ENCODE results near the gene DDR2.
"Not testable (repeated sequence)": the region's sequence is repeated elsewhere in the genome, so short reads cannot be mapped to it uniquely, and the experiment has no call there.

Gene DDR2

DNA sequence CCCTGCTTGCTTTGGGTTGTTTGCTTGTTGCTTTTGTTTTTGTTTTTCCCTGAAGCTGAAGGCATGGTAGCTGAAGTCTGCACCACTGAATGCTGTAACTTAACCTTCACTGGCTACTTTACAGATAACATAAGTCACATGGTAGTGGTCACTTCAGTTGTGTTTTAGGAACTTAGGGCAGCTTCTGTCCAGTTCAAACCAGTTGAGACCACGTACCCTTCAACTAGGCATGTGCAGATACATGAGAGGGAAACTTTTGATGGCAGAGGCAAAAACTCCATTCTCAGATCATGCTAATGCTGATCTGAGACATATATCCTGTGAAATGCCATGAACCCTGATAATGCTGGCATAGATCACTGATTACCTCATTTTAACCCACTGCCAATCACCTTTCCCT lies 186.4 kb downstream of the DDR2 start:
- H3K36me3 ChIP-seq (ENCODE audit: control insufficient read depth, insufficient read depth, low read length); H3K9ac ChIP-seq (ENCODE audit: low read length); H3K4me3 ChIP-seq (ENCODE audit: low read length); H3K9me3 ChIP-seq (ENCODE audit: control insufficient read depth, low read length): not testable (repeated sequence)
- peaks cover 10% of the 10 kb centered on the region for H3K27me3 ChIP-seq (ENCODE audit: control insufficient read depth, insufficient read depth, low read length)
- peaks cover 12% of the 10 kb centered on the region for H3K4me1 ChIP-seq (ENCODE audit: control insufficient read depth, insufficient read depth, low read length)

DNA sequence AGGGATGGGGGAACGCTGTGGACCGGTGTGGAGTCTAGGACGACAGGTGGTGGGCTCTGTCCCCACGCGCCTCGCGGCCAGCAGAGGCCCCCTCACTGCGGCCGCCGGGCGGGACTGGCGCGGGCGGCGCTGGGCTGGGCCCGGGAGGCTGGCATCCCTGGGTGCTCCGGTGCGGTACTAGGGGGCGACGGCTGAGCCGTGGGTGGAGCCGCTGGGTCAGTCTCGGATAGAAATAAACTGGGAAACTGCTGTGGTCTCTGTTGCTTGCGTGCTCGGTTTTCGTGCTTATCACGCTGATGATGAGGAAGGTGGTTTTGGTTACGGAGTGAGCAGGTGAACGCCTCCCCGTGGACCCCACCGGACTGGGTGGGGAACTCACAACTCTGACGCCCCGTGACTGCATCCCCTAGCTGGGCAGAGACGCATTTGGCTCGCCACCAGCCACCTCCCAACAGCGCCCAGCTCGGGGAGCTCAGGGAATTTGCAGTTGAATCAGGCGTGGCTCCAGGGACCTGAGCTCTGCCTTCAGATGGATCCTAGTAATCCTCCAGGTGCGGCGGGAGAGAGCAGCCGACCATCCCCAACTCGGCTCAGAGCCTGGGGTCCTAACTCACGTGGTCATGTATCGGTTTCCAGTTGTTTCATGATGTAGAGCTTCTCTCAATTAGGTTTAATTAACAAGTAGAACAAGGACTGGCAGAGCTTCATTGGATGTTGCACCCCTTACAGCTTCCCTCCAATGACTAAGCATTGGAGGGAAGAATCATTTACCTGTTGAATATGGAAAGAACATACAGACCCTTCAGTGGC lies 190.3 kb downstream of the DDR2 start:
- peaks cover 12% of the 10 kb centered on the region for H3K4me1 ChIP-seq (ENCODE audit: control insufficient read depth, insufficient read depth, low read length)
- H3K9ac ChIP-seq (ENCODE audit: low read length): peak overlapping the region; percentile 4
- no peaks in the 10 kb centered on the region for H3K9me3 ChIP-seq (ENCODE audit: control insufficient read depth, low read length)
- peaks cover 16% of the 10 kb centered on the region for H3K27me3 ChIP-seq (ENCODE audit: control insufficient read depth, insufficient read depth, low read length)
- no peaks in the 10 kb centered on the region for H3K36me3 ChIP-seq (ENCODE audit: control insufficient read depth, insufficient read depth, low read length)
- H3K4me3 ChIP-seq (ENCODE audit: low read length): peak overlapping the region; percentile 28

DNA sequence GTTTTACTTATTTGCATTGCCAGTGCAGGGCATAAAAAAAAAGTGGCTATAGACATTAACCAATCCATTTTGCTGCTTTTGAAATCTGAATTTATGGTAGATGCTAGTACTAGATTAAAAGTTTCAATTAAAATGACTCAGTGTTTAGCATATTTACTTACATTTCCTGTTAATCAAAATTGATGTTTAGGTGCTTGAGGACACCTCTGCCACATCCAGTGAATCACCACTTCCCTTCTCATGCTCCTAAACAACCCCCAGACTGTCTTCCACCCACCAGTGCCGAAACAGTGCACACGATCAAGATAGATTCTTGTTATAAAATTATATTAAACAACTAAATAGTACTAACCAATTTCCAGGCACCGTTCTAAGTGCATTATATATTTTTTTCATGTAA lies 191.0 kb downstream of the DDR2 start:
- Histone ChIP-seq H3K4me3 (ENCODE audit: low read length) (no peak overlapping the region), H3K27me3 (ENCODE audit: control insufficient read depth, insufficient read depth, low read length) (peaks cover 16% of the 10 kb centered on the region), H3K36me3 (ENCODE audit: control insufficient read depth, insufficient read depth, low read length) (no peaks in the 10 kb centered on the region), H3K4me1 (ENCODE audit: control insufficient read depth, insufficient read depth, low read length) (peaks cover 12% of the 10 kb centered on the region), H3K9ac (ENCODE audit: low read length) (no peak overlapping the region), H3K9me3 (ENCODE audit: control insufficient read depth, low read length) (no peaks in the 10 kb centered on the region)

DNA sequence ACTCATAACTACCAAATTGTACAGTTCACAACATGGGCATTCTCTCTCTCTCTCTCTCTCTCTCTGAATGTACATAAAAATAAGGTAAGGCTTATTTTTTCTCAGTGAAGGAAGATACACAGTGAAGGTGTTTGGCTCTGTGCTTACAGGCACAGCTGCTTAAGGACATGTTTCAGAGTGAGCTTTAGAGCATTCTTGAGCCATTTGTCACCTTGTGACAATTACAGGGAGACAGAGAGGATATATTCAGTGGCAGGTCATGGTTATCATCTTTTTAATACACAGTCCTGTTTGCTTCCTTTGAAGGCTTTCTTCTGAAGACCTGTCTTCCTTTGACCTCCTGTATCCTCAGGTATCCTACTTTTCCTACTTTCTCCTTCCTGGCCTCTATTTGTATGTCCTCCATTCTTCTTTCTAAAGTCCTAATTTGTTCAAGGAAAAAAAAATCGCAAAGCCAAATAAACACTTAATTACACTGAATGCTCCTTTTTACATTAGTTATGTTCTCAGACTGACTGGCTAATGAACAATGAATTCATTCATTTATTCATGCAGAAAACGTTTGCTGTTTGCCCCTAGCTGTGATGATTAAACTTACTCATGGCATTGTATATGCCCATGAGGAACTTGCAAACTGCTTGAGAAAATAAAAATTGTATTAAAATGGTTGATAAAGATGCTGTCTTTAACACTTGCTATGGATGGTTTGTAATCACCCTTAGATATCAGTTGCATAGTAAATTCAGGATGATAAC lies 191.7 kb downstream of the DDR2 start:
- H3K9ac ChIP-seq (ENCODE audit: low read length): no peak overlapping the region
- no peaks in the 10 kb centered on the region for H3K36me3 ChIP-seq (ENCODE audit: control insufficient read depth, insufficient read depth, low read length)
- peaks cover 12% of the 10 kb centered on the region for H3K4me1 ChIP-seq (ENCODE audit: control insufficient read depth, insufficient read depth, low read length)

DNA sequence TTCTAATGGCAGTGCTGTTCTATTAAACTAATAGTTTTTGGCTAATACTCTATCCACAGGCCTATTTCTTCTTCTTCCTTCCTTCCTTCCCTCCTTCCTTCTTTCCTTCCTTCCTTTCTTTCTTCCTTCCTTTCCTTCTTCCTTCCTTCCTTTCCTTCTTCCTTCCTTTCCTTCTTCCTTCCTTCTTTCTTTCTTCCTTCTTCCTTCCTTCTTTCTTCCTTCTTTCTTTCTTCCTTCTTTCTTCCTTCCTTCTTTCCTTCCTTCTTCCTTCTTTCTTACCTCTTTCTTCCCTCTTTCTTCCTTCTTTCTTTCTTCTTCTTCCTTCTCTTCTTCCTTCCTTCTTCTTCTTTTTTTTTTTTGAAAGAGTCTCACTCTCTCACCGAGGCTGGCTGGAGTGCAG lies 197.0 kb downstream of the DDR2 start:
- H3K36me3 ChIP-seq (ENCODE audit: control insufficient read depth, insufficient read depth, low read length): no peaks in the 10 kb centered on the region
- no peaks in the 10 kb centered on the region for H3K4me1 ChIP-seq (ENCODE audit: control insufficient read depth, insufficient read depth, low read length)
- H3K9ac ChIP-seq (ENCODE audit: low read length): no peak overlapping the region
- no peak overlapping the region for H3K4me3 ChIP-seq (ENCODE audit: low read length)
- H3K27me3 ChIP-seq (ENCODE audit: control insufficient read depth, insufficient read depth, low read length): peaks cover 6% of the 10 kb centered on the region
- no peaks in the 10 kb centered on the region for H3K9me3 ChIP-seq (ENCODE audit: control insufficient read depth, low read length)

More for the DNA sequence above, 191.7 kb downstream of the DDR2 start:
- H3K4me3 ChIP-seq (ENCODE audit: low read length): no peak overlapping the region
- peaks cover 16% of the 10 kb centered on the region for H3K27me3 ChIP-seq (ENCODE audit: control insufficient read depth, insufficient read depth, low read length)
- H3K9me3 ChIP-seq (ENCODE audit: control insufficient read depth, low read length): no peaks in the 10 kb centered on the region

DNA sequence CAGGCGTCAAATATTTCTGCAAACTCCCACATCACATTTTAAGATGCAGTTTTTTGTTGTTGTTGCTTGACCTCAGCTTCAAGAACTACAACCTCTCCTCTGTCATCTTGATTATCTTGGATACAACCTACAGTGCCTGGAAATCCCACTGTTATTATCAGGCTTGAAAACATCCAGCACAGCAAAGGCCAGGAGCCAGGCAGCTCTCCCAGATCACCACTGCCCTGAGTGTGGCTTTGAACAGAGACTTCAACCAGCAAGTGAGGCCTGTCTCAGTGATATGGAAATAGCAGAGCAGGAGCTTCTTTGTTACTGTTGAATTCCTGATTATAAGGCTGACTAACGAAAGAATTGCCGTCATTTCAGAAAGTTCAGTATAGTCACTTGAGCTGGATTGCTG lies 200.2 kb downstream of the DDR2 start:
- Histone ChIP-seq H3K4me3 (ENCODE audit: low read length) (no peak overlapping the region), H3K27me3 (ENCODE audit: control insufficient read depth, insufficient read depth, low read length) (no peaks in the 10 kb centered on the region), H3K36me3 (ENCODE audit: control insufficient read depth, insufficient read depth, low read length) (no peaks in the 10 kb centered on the region), H3K9me3 (ENCODE audit: control insufficient read depth, low read length) (no peaks in the 10 kb centered on the region), H3K4me1 (ENCODE audit: control insufficient read depth, insufficient read depth, low read length) (no peaks in the 10 kb centered on the region), H3K9ac (ENCODE audit: low read length) (no peak overlapping the region)

DNA sequence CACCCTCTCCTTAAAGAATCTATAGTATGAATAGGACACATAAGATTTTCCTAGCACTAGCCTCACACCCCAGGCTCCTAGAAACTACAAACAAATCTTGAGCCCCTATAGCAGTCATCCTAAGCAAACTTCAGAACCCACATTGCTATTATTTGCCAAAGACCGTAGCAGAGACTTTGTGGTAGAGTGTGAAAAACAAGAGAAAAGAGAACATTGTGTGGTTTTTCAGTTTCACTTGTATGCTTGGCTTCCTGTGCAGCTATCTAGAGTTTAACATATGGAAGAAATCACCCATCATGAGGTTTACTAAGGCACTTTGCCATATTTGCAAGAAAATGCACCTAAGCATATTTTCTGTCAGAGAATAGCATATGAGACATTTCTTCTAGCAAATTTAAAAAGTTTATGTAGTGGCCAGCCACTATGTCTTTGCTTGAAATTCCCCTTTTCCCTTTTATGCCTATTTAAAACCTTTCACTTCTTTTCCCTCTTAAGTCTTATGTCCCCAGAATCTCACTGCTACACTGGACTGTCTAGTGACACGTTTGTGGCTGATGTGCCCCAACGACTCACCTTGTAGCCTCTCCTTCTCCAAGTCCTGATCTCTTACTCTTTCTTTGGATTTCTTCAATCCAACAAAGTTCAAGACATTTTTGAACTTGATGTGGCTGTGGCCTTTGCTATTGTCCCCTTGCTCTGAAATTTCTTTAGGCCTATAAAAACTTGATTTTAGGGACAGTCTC lies 203.1 kb downstream of the DDR2 start:
- H3K4me1 ChIP-seq (ENCODE audit: control insufficient read depth, insufficient read depth, low read length): no peaks in the 10 kb centered on the region
- H3K4me3 ChIP-seq (ENCODE audit: low read length): no peak overlapping the region
- H3K27me3 ChIP-seq (ENCODE audit: control insufficient read depth, insufficient read depth, low read length): no peaks in the 10 kb centered on the region
- H3K9me3 ChIP-seq (ENCODE audit: control insufficient read depth, low read length): no peaks in the 10 kb centered on the region
- H3K9ac ChIP-seq (ENCODE audit: low read length): no peak overlapping the region
- H3K36me3 ChIP-seq (ENCODE audit: control insufficient read depth, insufficient read depth, low read length): no peaks in the 10 kb centered on the region
